D721Med (cell line): Measurements from ENCODE around the gene KANSL1.

ENCODE experiments used
- DNase-seq: peaks from one replicate; pipeline ENCODE4 v3.0.0; 2011; ENCODE audit warnings: low spot score; ENCODE audit not compliant: insufficient read length
- FAIRE-seq: peaks from 2 replicates; lab custom pipeline; 2011; peaks lifted over from hg19 to GRCh38; lab: Jason Lieb, UNC
- TF ChIP-seq, protein P1 (sequence below): IDR thresholded peaks from 2 replicates; pipeline ENCODE4 v1.5.1; 2012; ENCODE audit warnings: mild to moderate bottlenecking, control low read depth; ENCODE audit not compliant: insufficient read depth; ENCODE audit errors: missing control alignments

The KANSL1 gene

GRCh38 chr17:46002311-46002972 lies 190.8 kb downstream of the KANSL1 start:
- TF ChIP-seq, protein P1, sequence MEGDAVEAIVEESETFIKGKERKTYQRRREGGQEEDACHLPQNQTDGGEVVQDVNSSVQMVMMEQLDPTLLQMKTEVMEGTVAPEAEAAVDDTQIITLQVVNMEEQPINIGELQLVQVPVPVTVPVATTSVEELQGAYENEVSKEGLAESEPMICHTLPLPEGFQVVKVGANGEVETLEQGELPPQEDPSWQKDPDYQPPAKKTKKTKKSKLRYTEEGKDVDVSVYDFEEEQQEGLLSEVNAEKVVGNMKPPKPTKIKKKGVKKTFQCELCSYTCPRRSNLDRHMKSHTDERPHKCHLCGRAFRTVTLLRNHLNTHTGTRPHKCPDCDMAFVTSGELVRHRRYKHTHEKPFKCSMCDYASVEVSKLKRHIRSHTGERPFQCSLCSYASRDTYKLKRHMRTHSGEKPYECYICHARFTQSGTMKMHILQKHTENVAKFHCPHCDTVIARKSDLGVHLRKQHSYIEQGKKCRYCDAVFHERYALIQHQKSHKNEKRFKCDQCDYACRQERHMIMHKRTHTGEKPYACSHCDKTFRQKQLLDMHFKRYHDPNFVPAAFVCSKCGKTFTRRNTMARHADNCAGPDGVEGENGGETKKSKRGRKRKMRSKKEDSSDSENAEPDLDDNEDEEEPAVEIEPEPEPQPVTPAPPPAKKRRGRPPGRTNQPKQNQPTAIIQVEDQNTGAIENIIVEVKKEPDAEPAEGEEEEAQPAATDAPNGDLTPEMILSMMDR: peak; percentile 98
- DNase-seq (no peak), FAIRE-seq (no peak)

DNA sequence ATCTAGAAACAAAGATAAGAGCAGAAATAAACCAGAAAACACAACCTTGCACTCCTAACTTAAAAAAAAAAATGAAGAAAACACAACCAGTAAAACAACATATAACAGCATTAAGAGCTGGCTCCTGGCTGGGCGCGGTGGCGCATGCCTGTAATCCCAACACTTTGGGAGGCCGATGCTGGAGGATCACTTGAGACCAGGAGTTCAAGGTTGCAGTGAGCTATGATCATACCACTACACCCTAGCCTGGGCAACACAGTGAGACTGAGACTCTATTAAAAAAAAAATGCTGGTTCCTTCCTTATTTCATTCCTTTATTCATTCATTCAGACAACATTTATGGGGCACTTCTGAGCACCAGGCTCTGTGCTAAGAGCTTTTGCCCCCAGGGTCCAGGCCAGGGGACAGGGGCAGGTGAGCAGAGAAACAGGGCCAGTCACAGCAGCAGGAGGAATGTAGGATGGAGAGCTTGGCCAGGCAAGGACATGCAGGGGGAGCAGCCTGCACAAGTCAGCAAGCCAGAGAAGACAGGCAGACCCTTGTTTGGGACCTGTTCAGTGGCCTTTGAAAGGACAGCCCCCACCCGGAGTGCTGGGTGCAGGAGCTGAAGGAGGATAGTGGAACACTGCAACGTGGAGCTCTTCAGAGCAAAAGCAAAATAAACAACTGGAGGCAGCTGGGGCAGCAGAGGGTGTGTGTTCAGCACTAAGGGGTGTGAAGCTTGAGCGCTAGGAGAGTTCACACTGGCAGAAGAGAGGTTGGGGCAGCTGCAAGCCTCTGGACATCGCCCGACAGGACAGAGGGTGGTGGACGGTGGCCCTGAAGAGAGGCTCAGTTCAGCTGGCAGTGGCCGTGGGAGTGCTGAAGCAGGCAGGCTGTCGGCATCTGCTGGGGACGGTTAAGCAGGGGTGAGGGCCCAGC lies 191.6 kb downstream of the KANSL1 start:
- TF ChIP-seq, protein P1: no peak
- no peak for FAIRE-seq
- DNase-seq: no peak

DNA sequence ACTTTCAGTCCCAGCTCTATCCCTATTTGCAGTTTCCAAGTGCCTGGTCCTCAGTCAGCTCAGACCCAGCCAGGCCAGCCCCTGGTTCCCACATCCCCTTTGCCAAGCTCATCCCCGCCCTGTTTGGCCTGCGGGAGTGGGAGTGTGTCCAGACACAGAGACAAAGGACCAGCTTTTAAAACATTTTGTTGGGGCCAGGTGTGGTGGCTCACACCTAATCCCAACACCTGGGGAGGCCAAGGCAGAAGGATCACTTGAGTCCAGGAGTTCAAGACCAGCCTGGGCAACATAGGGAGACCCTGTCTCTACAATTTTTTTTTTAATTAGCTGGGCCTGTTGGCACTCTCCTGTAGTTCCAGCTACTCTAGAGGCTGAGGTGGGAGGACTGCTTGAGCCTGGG lies 192.5 kb downstream of the KANSL1 start:
- DNase-seq: no peak
- no peak for FAIRE-seq
- TF ChIP-seq, protein P1: no peak

DNA sequence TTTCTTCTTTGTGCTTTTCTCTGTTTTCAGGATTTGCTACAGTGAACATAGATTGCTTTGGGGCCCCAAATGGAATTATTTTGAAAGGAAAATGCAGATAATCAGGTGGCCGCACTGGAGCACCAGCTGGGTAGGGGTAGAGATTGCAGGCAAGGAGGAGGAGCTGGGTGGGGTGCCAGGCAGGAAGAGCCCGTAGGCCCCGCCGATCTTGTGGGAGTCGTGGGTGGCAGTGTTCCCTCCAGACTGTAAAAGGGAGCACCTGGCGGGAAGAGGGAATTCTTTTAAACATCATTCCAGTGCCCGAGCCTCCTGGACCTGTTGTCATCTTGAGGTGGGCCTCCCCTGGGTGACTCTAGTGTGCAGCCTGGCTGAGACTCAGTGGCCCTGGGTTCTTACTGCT lies 192.9 kb downstream of the KANSL1 start:
- FAIRE-seq (no peak), DNase-seq (no peak)
- TF ChIP-seq, protein P1: no peak

DNA sequence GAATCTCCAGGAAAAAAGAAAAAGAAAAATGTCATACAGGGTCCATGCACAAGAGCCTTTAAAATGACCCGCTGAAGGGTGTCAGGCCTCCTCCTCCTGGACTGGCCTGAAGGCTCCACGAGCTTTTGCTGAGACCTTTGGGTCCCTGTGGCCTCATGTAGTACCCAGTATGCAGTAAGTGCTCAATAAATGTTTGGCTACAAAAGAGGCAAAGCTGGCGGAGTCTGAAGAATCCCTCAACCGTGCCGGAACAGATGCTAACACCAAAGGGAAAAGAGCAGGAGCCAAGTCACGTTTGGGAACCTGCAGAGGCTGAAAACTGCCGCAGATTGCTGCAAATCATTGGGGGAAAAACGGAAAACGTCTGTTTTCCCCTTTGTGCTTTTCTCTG lies 193.3 kb downstream of the KANSL1 start:
- FAIRE-seq (no peak), DNase-seq (no peak)
- TF ChIP-seq, protein P1: no peak

DNA sequence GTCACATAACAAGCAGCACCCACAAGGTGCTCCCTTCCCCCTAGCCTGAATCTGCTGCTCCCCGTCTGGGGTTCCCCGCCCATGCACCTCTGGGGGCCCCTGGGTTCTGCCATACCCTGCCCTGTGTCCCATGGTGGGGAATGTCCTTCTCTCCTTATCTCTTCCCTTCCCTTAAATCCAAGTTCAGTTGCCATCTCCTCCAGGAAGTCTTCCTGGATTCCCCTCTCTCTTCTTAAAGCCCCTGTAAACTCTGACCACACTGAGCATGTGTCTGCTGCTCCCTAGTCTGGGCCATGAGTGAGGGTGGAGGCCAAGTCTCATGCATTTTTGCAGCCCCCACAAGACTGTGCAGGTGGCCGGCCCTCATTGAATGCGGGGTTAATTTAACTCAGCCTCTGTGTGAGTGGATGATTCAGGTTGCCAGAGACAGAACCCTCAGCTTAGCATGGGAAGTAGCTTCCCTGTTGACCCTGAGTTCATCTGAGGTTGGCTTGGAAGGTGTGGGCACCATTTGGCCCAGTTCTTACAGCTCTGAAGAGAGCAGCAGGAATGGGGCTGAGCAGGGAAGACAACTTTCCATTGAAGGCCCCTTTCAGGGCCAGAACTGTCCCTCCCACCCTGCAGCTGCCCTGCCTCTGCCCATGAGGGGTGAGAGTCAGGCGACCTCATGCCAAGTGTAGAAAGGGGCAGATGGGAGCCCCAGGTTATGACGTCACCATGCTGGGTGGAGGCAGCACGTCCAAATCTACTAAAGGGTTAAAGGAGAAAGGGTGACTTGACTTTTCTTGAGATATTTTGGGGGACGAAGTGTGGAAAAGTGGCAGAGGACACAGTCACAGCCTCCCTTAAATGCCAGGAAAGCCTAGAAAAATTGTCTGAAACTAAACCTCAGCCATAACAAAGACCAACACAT lies 194.0 kb downstream of the KANSL1 start, which contains the start of gene STH:
TSS of gene STH (plus strand) at position 264 of the 913 bp plus-strand sequence. CDS start at position 294, 30 bp downstream.
- no peak for DNase-seq
- TF ChIP-seq, protein P1: no peak
- FAIRE-seq: no peak
